ENCODE data around the gene SSR4.

The SSR4 gene

GRCh38 chrX:153824348-153824747 lies 29.9 kb downstream of the SSR4 start:
- ChIA-PET POLR2A (no interaction called here), CTCF (no interaction called here)
- H3K27ac ChIP-seq (ENCODE audit: extremely low read depth, low read depth, low read length): no peak overlapping the region
- no peak for TF ChIP-seq HIC1 (tag by site-specific recombination; IDR thresholded peaks at IDR 0.05)
- TF ChIP-seq MEIS1 (CRISPR knock-in tag; IDR thresholded peaks at IDR 0.05; ENCODE audit: borderline replicate concordance): no peak
- TF ChIP-seq ZNF423 (tag by site-specific recombination; IDR thresholded peaks at IDR 0.05): no peak
- TF ChIP-seq ZFP69B (tag by site-specific recombination; IDR thresholded peaks at IDR 0.05): no peak
- TF ChIP-seq ZNF830 (tag by site-specific recombination; IDR thresholded peaks at IDR 0.05; ENCODE audit: low read depth): no peak
- no peak for TF ChIP-seq ZNF280C (tag by site-specific recombination; IDR thresholded peaks at IDR 0.05)
- TF ChIP-seq ZSCAN5A (tag by site-specific recombination; IDR thresholded peaks at IDR 0.05): no peak
- TF ChIP-seq ZNF488 (tag by site-specific recombination; IDR thresholded peaks at IDR 0.05): no peak
- TF ChIP-seq ZBTB17 (tag by site-specific recombination; IDR thresholded peaks at IDR 0.05): no peak
- no peak for TF ChIP-seq YY1 (tag by site-specific recombination; IDR thresholded peaks at IDR 0.05)
- no peak for TF ChIP-seq ZSCAN30 (tag by site-specific recombination; IDR thresholded peaks at IDR 0.05)
- no peak for TF ChIP-seq ZNF701 (tag by site-specific recombination; IDR thresholded peaks at IDR 0.05)
- TF ChIP-seq ZNF792 (tag by site-specific recombination; IDR thresholded peaks at IDR 0.05): no peak
- TF ChIP-seq ZNF677 (tag by site-specific recombination; IDR thresholded peaks at IDR 0.05): no peak
- no peak for TF ChIP-seq IKZF3 (tag by site-specific recombination; IDR thresholded peaks at IDR 0.05)
- TF ChIP-seq RBAK (tag by site-specific recombination; IDR thresholded peaks at IDR 0.05): no peak
- H3K4me1 ChIP-seq (ENCODE audit: control insufficient read depth, insufficient read depth, low read length): no peaks in the 10 kb centered on the region
- H3K4me3 ChIP-seq (ENCODE audit: low read depth, low read length): no peak overlapping the region
- H3K9me3 ChIP-seq (ENCODE audit: control insufficient read depth, insufficient read depth, low read depth, low read length): no peaks in the 10 kb centered on the region
- H3K36me3 ChIP-seq (ENCODE audit: control insufficient read depth in 2 of 2, insufficient read depth in 1 of 2, low read length in 2 of 2): no peaks in the 10 kb centered on the region

- H3K4me1 ChIP-seq (ENCODE audit: control insufficient read depth, insufficient read depth, low read length): no peaks in the 10 kb centered on the region
- H3K27ac ChIP-seq (ENCODE audit: extremely low read depth, low read depth, low read length): no peak overlapping the region
- ChIA-PET POLR2A (no interaction called here), CTCF (no interaction called here)
- H3K9me3 ChIP-seq (ENCODE audit: control insufficient read depth, insufficient read depth, low read depth, low read length): no peaks in the 10 kb centered on the region
- no peak overlapping the region for H3K4me3 ChIP-seq (ENCODE audit: low read depth, low read length)
- no peaks in the 10 kb centered on the region for H3K36me3 ChIP-seq (ENCODE audit: control insufficient read depth in 2 of 2, insufficient read depth in 1 of 2, low read length in 2 of 2)
- no peak for TF ChIP-seq ZNF16 (tag by site-specific recombination; IDR thresholded peaks at IDR 0.05; ENCODE audit: low read depth)
- TF ChIP-seq ZNF747 (tag by site-specific recombination; IDR thresholded peaks at IDR 0.05): no peak
- no peak for TF ChIP-seq SCRT1 (tag by site-specific recombination; IDR thresholded peaks at IDR 0.05; ENCODE audit: borderline replicate concordance)
- TF ChIP-seq ZNF174 (tag by site-specific recombination; IDR thresholded peaks at IDR 0.05): no peak
- no peak for TF ChIP-seq SCRT2 (tag by site-specific recombination; IDR thresholded peaks at IDR 0.05)
- TF ChIP-seq MZF1 (tag by site-specific recombination; IDR thresholded peaks at IDR 0.05; ENCODE audit: borderline replicate concordance): no peak
- TF ChIP-seq PRDM2 (tag by site-specific recombination; IDR thresholded peaks at IDR 0.05; ENCODE audit: borderline replicate concordance): no peak
These were observed 30.6 kb downstream of the SSR4 start for GRCh38 chrX:153825042-153825441.
